ENCODE data around the gene DMC1.

Gene DMC1

GRCh38 chr22:38481162-38481870 lies 88.7 kb downstream of the DMC1 start:
- H3K27ac ChIP-seq (ENCODE audit: low read length): no peak overlapping the region
- H3K27me3 ChIP-seq (ENCODE audit: low read depth, low read length): no peaks in the 10 kb centered on the region
- H3K36me3 ChIP-seq (replicated peaks; ENCODE audit: low read depth, low read length): peaks cover 59% of the 10 kb centered on the region
- H3K4me3 ChIP-seq (ENCODE audit: low read length): no peak overlapping the region
- no peaks in the 10 kb centered on the region for H3K4me1 ChIP-seq (ENCODE audit: low read length)
- TF ChIP-seq CTCF (IDR thresholded peaks at IDR 0.05; ENCODE audit: low read depth, low read length): no peak
- no peak for TF ChIP-seq EZH2phosphoT487 (IDR thresholded peaks at IDR 0.05; ENCODE audit: low read depth)
- H3K4me2 ChIP-seq (ENCODE audit: low read length): no peak overlapping the region
- H3K9me3 ChIP-seq (ENCODE audit: insufficient read depth, low read length): no peaks in the 10 kb centered on the region
- peaks cover 31% of the 10 kb centered on the region; the same call in 1 of the 2 replicates for H4K20me1 ChIP-seq (ENCODE audit: insufficient read depth, low read length)
- no peak overlapping the region for H2AFZ ChIP-seq (ENCODE audit: low read depth, low read length)
- no peak overlapping the region for H3K9ac ChIP-seq (ENCODE audit: low read length)
- H3K79me2 ChIP-seq (ENCODE audit: low read length): no peaks in the 10 kb centered on the region; the same call in 1 of the 2 replicates

- no peak overlapping the region for H3K9ac ChIP-seq (ENCODE audit: low read length)
- no peaks in the 10 kb centered on the region for H3K9me3 ChIP-seq (ENCODE audit: insufficient read depth, low read length)
- H2AFZ ChIP-seq (ENCODE audit: low read depth, low read length): no peak overlapping the region
- H3K4me2 ChIP-seq (ENCODE audit: low read length): no peak overlapping the region
- no peaks in the 10 kb centered on the region for H3K27me3 ChIP-seq (ENCODE audit: low read depth, low read length)
- peaks cover 42% of the 10 kb centered on the region for H3K36me3 ChIP-seq (replicated peaks; ENCODE audit: low read depth, low read length)
- TF ChIP-seq CTCF (IDR thresholded peaks at IDR 0.05; ENCODE audit: low read depth, low read length) (no peak), EZH2phosphoT487 (IDR thresholded peaks at IDR 0.05; ENCODE audit: low read depth) (no peak)
- no peak overlapping the region for H3K27ac ChIP-seq (ENCODE audit: low read length)
- H3K4me1 ChIP-seq (ENCODE audit: low read length): no peaks in the 10 kb centered on the region
- H3K4me3 ChIP-seq (ENCODE audit: low read length): no peak overlapping the region
- H3K79me2 ChIP-seq (ENCODE audit: low read length): no peaks in the 10 kb centered on the region
- peaks cover 22% of the 10 kb centered on the region; the same call in 1 of the 2 replicates for H4K20me1 ChIP-seq (ENCODE audit: insufficient read depth, low read length)
Measured at GRCh38 chr22:38479096-38479837, 90.7 kb downstream of the DMC1 start.

- TF ChIP-seq CTCF (IDR thresholded peaks at IDR 0.05; ENCODE audit: low read depth, low read length) (no peak), EZH2phosphoT487 (IDR thresholded peaks at IDR 0.05; ENCODE audit: low read depth) (no peak)
- H3K4me2 ChIP-seq (ENCODE audit: low read length): no peak overlapping the region
- no peaks in the 10 kb centered on the region for H3K9me3 ChIP-seq (ENCODE audit: insufficient read depth, low read length)
Measured at GRCh38 chr22:38477585-38477984, 92.4 kb downstream of the DMC1 start.

GRCh38 chr22:38474003-38474607 lies 95.9 kb downstream of the DMC1 start:
- Histone ChIP-seq H3K36me3 (replicated peaks; ENCODE audit: low read depth, low read length) (peaks cover 1% of the 10 kb centered on the region), H3K9me3 (ENCODE audit: insufficient read depth, low read length) (no peaks in the 10 kb centered on the region), H3K27me3 (ENCODE audit: low read depth, low read length) (no peaks in the 10 kb centered on the region), H3K79me2 (ENCODE audit: low read length) (no peaks in the 10 kb centered on the region), H3K4me1 (ENCODE audit: low read length) (no peaks in the 10 kb centered on the region), H3K27ac (ENCODE audit: low read length) (no peak overlapping the region), H2AFZ (ENCODE audit: low read depth, low read length) (no peak overlapping the region), H3K4me3 (ENCODE audit: low read length) (no peak overlapping the region), H3K4me2 (ENCODE audit: low read length) (no peak overlapping the region), H3K9ac (ENCODE audit: low read length) (no peak overlapping the region), H4K20me1 (ENCODE audit: insufficient read depth, low read length) (no peaks in the 10 kb centered on the region)
- TF ChIP-seq CTCF (IDR thresholded peaks at IDR 0.05; ENCODE audit: low read depth, low read length) (no peak), EZH2phosphoT487 (IDR thresholded peaks at IDR 0.05; ENCODE audit: low read depth) (no peak)

More at GRCh38 chr22:38477585-38477984, 92.4 kb downstream of the DMC1 start:
- H3K4me1 ChIP-seq (ENCODE audit: low read length): no peaks in the 10 kb centered on the region
- peaks cover 25% of the 10 kb centered on the region for H3K36me3 ChIP-seq (replicated peaks; ENCODE audit: low read depth, low read length)
- 0 out of 2 replicates have a peak, but pooled peaks cover 8% of the 10 kb centered on the region for H4K20me1 ChIP-seq (ENCODE audit: insufficient read depth, low read length)
- H3K27ac ChIP-seq (ENCODE audit: low read length): no peak overlapping the region
- H3K4me3 ChIP-seq (ENCODE audit: low read length): no peak overlapping the region
- H3K9ac ChIP-seq (ENCODE audit: low read length): no peak overlapping the region
- H2AFZ ChIP-seq (ENCODE audit: low read depth, low read length): no peak overlapping the region
- H3K79me2 ChIP-seq (ENCODE audit: low read length): no peaks in the 10 kb centered on the region
- no peaks in the 10 kb centered on the region for H3K27me3 ChIP-seq (ENCODE audit: low read depth, low read length)
